ENCODE data around the gene DMRT1. TPM values are rescaled to one million over a fixed set of nuclear protein-coding genes. Genes with fewer than 3 reads are reported as not detected.

The DMRT1 gene
- total and polyA plus RNA-seq, 9 of the 15 experiments (the other 6 are each of a cell fraction or from before 2014, with no cell fraction given) = not detected

GRCh38 chr9:995192-995591 lies 153.7 kb downstream of the DMRT1 start (continued):
- TF ChIP-seq HSF4 (CRISPR knock-in tag; IDR thresholded peaks at IDR 0.05; ENCODE audit: borderline replicate concordance) = no peak
- no peak for TF ChIP-seq PHF21A (IDR thresholded peaks at IDR 0.05; ENCODE audit: borderline replicate concordance, low read depth)

- CTCF ChIA-PET (ENCODE audit: low intra/inter-chr PET ratio) = no interaction called here
- no peak for ATAC-seq
- no peak overlapping the region for H3K4me3 ChIP-seq
- H3K27me3 ChIP-seq (ENCODE audit: control insufficient read depth in 2 of 2, insufficient read depth in 2 of 2, low read length in 2 of 2) = no peaks in the 10 kb centered on the region
- H3K4me1 ChIP-seq (replicated peaks in 1 of 2; ENCODE audit: control insufficient read depth in 2 of 2, insufficient read depth in 2 of 2, low read length in 2 of 2) = no peaks in the 10 kb centered on the region
- no peaks in the 10 kb centered on the region for H3K36me3 ChIP-seq (ENCODE audit: control insufficient read depth, insufficient read depth, low read length)
- no peak for FAIRE-seq
- BruUV-seq (replicated peaks) = no TSS peak
- H3K79me2 ChIP-seq (ENCODE audit: control insufficient read depth, insufficient read depth, low read length) = no peaks in the 10 kb centered on the region
- in situ Hi-C loops (cut with MboI) (no loop called here), intact Hi-C loops (cut with micrococcal nuclease) (no loop called here)
- DNase-seq (ENCODE audit: extremely low read depth in 1 of 4, low spot score in 3 of 4) = no peak
- H3K4me2 ChIP-seq (ENCODE audit: insufficient read depth, low read length) = no peak overlapping the region
- no peak for TF ChIP-seq POLR2AphosphoS5 (IDR thresholded peaks at IDR 0.05; ENCODE audit: control insufficient read depth, insufficient read depth, low read depth, low read length)
- no peak overlapping the region for H2AFZ ChIP-seq (ENCODE audit: low read depth, low read length)
- no peak overlapping the region for H3K27ac ChIP-seq (ENCODE audit: extremely low read depth, low read depth, low read length)
- H4K20me1 ChIP-seq (replicated peaks; ENCODE audit: control insufficient read depth, insufficient read depth, low read length) = no peaks in the 10 kb centered on the region
- no peak overlapping the region for H3K9ac ChIP-seq (ENCODE audit: insufficient read depth in 1 of 2, low read depth in 2 of 2, low read length in 2 of 2)
- H3K9me3 ChIP-seq (replicated peaks; ENCODE audit: control insufficient read depth, insufficient read depth, low read depth, low read length) = no peaks in the 10 kb centered on the region; the same call in 1 of the 2 replicates
- 0% methylated on average over 3 of the region's 3 CpGs for whole genome bisulfite sequencing (ENCODE audit: insufficient coverage, low coverage, missing lambda C conversion rate)
- no peaks in the 10 kb centered on the region for H3K9me1 ChIP-seq (ENCODE audit: control insufficient read depth, insufficient read depth, low read length)
- POLR2A ChIA-PET = no interaction called here
These were observed 154.3 kb downstream of the DMRT1 start for GRCh38 chr9:995781-996180.

Data from K562 (cell line).